Esophagus muscularis mucosa (tissue), 4 donors: Measurements from ENCODE around the gene ANLN. TPM values are rescaled to one million over a fixed set of nuclear protein-coding genes. Genes with fewer than 3 reads are reported as not detected.

Source experiments
- DNase-seq: peaks from one replicate; pipeline ENCODE4 v3.0.0-alpha.2; 2017; ENCODE audit errors: extremely low spot score
- H3K27ac ChIP-seq, 4 donors: fragments of 200-600 bp; sonication (generic); replicated peaks in 1 of 4; 1 replicate in 3 of 4; 2 replicates in 1 of 4; pipeline ENCODE4 v1.5.1; 2016 to 2019; ENCODE audit warnings: mild to moderate bottlenecking in 1 of 4
- H3K27me3 ChIP-seq, 4 donors: fragments of 200-600 bp; sonication (generic); one replicate each; pipeline versions ENCODE4 v1.5.1 to v1.6.0; 2016 to 2019
- H3K36me3 ChIP-seq, 4 donors: fragments of 200-600 bp; sonication (generic); one replicate each; pipeline ENCODE4 v1.5.1; 2016 to 2019
- H3K4me1 ChIP-seq, 4 donors: fragments of 200-600 bp; sonication (generic); one replicate each; pipeline ENCODE4 v1.5.1; 2016 to 2019
- H3K4me3 ChIP-seq, 4 donors: fragments of 200-600 bp; sonication (generic); 1 replicate in 2 of 4; 2 replicates in 2 of 4; pipeline ENCODE4 v1.5.1; 2016 to 2019; ENCODE audit warnings: mild to moderate bottlenecking in 4 of 4, moderate library complexity in 1 of 4
- H3K9me3 ChIP-seq, 4 donors: fragments of 200-600 bp; sonication (generic); 1 replicate in 3 of 4; 2 replicates in 1 of 4; pipeline ENCODE4 v1.5.1; 2016 to 2019
- CTCF ChIP-seq, 3 experiments: fragments of 200-600 bp in 2 of 3; fragments of 450-650 bp in 1 of 3; sonication (generic) in 2 of 3; IDR thresholded peaks; one replicate each; pipeline ENCODE4 v1.5.1; 2017 to 2019; ENCODE audit warnings: antibody characterized with exemption in 3 of 3, mild to moderate bottlenecking in 2 of 3, moderate library complexity in 1 of 3
- EP300 ChIP-seq: sonication (generic); formaldehyde crosslinking; IDR thresholded peaks from one replicate; pipeline ENCODE4 v1.6.1; 2017; ENCODE audit warnings: antibody characterized with exemption
- POLR2A ChIP-seq: fragments of 450-650 bp; IDR thresholded peaks from one replicate; pipeline ENCODE4 v1.6.1; 2017; ENCODE audit warnings: antibody characterized with exemption, moderate library complexity, mild to moderate bottlenecking, low read depth
- POLR2AphosphoS5 ChIP-seq, 2 donors: sonication (generic); formaldehyde crosslinking; IDR thresholded peaks; one replicate each; pipeline ENCODE4 v1.6.1; 2017; ENCODE audit warnings: antibody characterized with exemption in 2 of 2
- WGBS: methylation state at CpG from one replicate; pipeline ENCODE4 v1.1.5; 2018; 5-methylcytosine and 5-hydroxymethylcytosine counted together
- intact Hi-C: fragments of 100-400 bp; cut with DNase I; formaldehyde crosslinking; loops from one replicate; pipeline ENCODE4 v1.15.1; 2023
- total RNA-seq, 4 donors: library from RNA; depleted of rRNA; stranded (reverse); fragments of >200 nt; gene quantifications; one replicate each; pipeline versions ENCODE4 v1.1.0 to v1.2.1, GENCODE V29; 2016

The ANLN gene
- total RNA-seq, 4 donors from 2014 or later: 4.1 to 11.2 (median 8.0) TPM

- 92% methylated on average over 3 of the region's 3 CpGs for WGBS
- intact Hi-C loops: no loop called here
These were observed 32.6 kb upstream of the ANLN start for GRCh38 chr7:36357054-36357453.

GRCh38 chr7:36358589-36358988, 31.1 kb upstream of the ANLN start:
- no peak for DNase-seq
- peaks cover 0 to 11% (median 0%) of the 10 kb centered on the region in 4 donors for H3K4me1 ChIP-seq
- WGBS: 92% methylated on average over 1 of the region's 1 CpG
- H3K4me3 ChIP-seq: no peak overlapping the region
- H3K27me3 ChIP-seq: no peaks in the 10 kb centered on the region
- intact Hi-C loops: no loop called here
- TF ChIP-seq CTCF (IDR thresholded peaks at IDR 0.05) (no peak), EP300 (no peak)
- no peaks in the 10 kb centered on the region for H3K9me3 ChIP-seq
- no peaks in the 10 kb centered on the region for H3K36me3 ChIP-seq
- no peak overlapping the region for H3K27ac ChIP-seq

More at GRCh38 chr7:36357054-36357453, 32.6 kb upstream of the ANLN start:
- no peak for DNase-seq
- Histone ChIP-seq H3K9me3 (no peaks in the 10 kb centered on the region), H3K4me1 (peaks cover 0 to 11% (median 0%) of the 10 kb centered on the region in 4 donors), H3K36me3 (no peaks in the 10 kb centered on the region), H3K27me3 (no peaks in the 10 kb centered on the region), H3K27ac (no peak overlapping the region), H3K4me3 (no peak overlapping the region)
- TF ChIP-seq EP300: no peak
- no peak for TF ChIP-seq POLR2AphosphoS5 (IDR thresholded peaks at IDR 0.05)
- no peak for TF ChIP-seq POLR2A
- TF ChIP-seq CTCF (IDR thresholded peaks at IDR 0.05): no peak

- intact Hi-C loops: no loop called here
- Histone ChIP-seq H3K4me1 (peaks cover 0 to 11% (median 0%) of the 10 kb centered on the region in 4 donors), H3K9me3 (no peaks in the 10 kb centered on the region), H3K4me3 (no peak overlapping the region), H3K27ac (no peak overlapping the region), H3K27me3 (no peaks in the 10 kb centered on the region), H3K36me3 (no peaks in the 10 kb centered on the region)
- DNase-seq: no peak
- no peak for TF ChIP-seq POLR2A
- no peak for TF ChIP-seq CTCF (IDR thresholded peaks at IDR 0.05)
- TF ChIP-seq POLR2AphosphoS5 (IDR thresholded peaks at IDR 0.05): no peak
- no peak for TF ChIP-seq EP300
- WGBS: 62% methylated on average over 4 of the region's 4 CpGs
These were observed 29.4 kb upstream of the ANLN start for GRCh38 chr7:36360244-36360643.

DNA sequence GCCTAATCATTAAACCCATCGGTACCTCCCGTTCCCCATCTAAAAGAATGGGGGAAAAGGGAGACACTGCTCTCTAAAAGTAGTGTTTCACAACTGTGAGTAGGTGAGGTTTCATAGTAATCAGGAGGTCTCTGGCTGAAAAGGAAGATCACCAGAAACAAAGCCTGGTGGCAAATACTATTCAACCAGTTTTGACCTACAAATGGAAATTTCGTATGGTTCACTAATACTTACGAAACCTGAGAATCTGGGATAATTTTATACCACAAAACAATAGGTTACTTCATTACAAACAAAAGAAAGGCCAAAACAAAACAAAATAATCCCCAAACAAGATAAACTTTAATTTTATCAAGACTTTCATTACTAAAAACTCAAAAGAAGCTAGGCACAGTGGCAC, 28.4 kb upstream of the ANLN start:
- Histone ChIP-seq H3K4me1 (peaks cover 0 to 17% (median 2%) of the 10 kb centered on the region in 4 donors), H3K9me3 (no peaks in the 10 kb centered on the region), H3K27me3 (no peaks in the 10 kb centered on the region), H3K27ac (no peak overlapping the region), H3K36me3 (no peaks in the 10 kb centered on the region), H3K4me3 (no peak overlapping the region)
- DNase-seq: no peak
- WGBS: 86% methylated on average over 4 of the region's 4 CpGs
- TF ChIP-seq EP300 (no peak), POLR2AphosphoS5 (IDR thresholded peaks at IDR 0.05) (no peak), POLR2A (no peak), CTCF (IDR thresholded peaks at IDR 0.05) (no peak)
- intact Hi-C loops: no loop called here

GRCh38 chr7:36363515-36363914, 26.1 kb upstream of the ANLN start:
- DNase-seq: no peak
- no peak overlapping the region for H3K27ac ChIP-seq
- H3K36me3 ChIP-seq: no peaks in the 10 kb centered on the region
- H3K4me3 ChIP-seq: no peak overlapping the region
- intact Hi-C loops: no loop called here
- no peaks in the 10 kb centered on the region for H3K9me3 ChIP-seq
- WGBS: 100% methylated on average over 1 of the region's 1 CpG
- no peak for TF ChIP-seq POLR2A
- no peak for TF ChIP-seq EP300
- TF ChIP-seq POLR2AphosphoS5 (IDR thresholded peaks at IDR 0.05): no peak
- no peak for TF ChIP-seq CTCF (IDR thresholded peaks at IDR 0.05)
- H3K27me3 ChIP-seq: no peaks in the 10 kb centered on the region
- peaks cover 4 to 28% (median 10%) of the 10 kb centered on the region in 4 donors for H3K4me1 ChIP-seq
